IPS-18a (cell line): ENCODE results near the gene CORO2B.

Source experiments
- H3K27ac ChIP-seq: one replicate; pipeline ENCODE4 v1.5.1; 2013; ENCODE audit warnings: low read length
- H3K27me3 ChIP-seq: one replicate; pipeline ENCODE4 v1.6.1; 2013; ENCODE audit warnings: mild to moderate bottlenecking, low read length; ENCODE audit not compliant: control insufficient read depth, insufficient read depth
- H3K36me3 ChIP-seq: one replicate; pipeline ENCODE4 v1.6.1; 2013; ENCODE audit warnings: low read depth, low read length; ENCODE audit not compliant: control insufficient read depth
- H3K4me1 ChIP-seq: one replicate; pipeline ENCODE4 v1.6.1; 2013; ENCODE audit warnings: low read depth, low read length; ENCODE audit not compliant: control insufficient read depth
- H3K4me3 ChIP-seq: one replicate; pipeline ENCODE4 v1.5.1; 2013; ENCODE audit warnings: low read length
- H3K9ac ChIP-seq: one replicate; pipeline ENCODE4 v1.6.1; 2013; ENCODE audit warnings: mild to moderate bottlenecking, low read length, moderate library complexity
- H3K9me3 ChIP-seq: one replicate; pipeline ENCODE4 v1.6.1; 2013; ENCODE audit warnings: low read depth, low read length; ENCODE audit not compliant: control insufficient read depth

The CORO2B gene

DNA sequence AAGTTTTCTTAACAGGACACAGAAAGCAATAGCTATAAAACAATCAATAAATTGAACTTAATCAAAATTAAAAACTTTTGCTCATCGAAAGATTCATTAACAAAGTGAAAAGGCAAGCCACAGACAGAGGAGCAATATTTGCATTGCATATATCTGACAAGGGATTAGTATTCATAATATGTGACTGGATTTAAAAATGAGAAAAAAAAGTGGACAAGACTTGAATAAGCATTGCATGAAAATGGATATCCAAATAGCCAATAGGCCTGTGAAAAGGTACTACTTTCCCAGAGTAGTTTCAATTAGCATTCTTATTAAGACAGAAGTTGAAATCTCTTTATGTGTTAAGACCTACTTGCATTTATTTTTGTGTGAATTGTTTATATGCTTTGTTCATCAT lies 84.7 kb downstream of the CORO2B start:
- no peak overlapping the region for H3K27ac ChIP-seq
- no peak overlapping the region for H3K4me3 ChIP-seq
- H3K27me3 ChIP-seq = no peaks in the 10 kb centered on the region
- no peaks in the 10 kb centered on the region for H3K36me3 ChIP-seq
- no peaks in the 10 kb centered on the region for H3K9me3 ChIP-seq
- no peak overlapping the region for H3K9ac ChIP-seq
- H3K4me1 ChIP-seq = peaks cover 19% of the 10 kb centered on the region

DNA sequence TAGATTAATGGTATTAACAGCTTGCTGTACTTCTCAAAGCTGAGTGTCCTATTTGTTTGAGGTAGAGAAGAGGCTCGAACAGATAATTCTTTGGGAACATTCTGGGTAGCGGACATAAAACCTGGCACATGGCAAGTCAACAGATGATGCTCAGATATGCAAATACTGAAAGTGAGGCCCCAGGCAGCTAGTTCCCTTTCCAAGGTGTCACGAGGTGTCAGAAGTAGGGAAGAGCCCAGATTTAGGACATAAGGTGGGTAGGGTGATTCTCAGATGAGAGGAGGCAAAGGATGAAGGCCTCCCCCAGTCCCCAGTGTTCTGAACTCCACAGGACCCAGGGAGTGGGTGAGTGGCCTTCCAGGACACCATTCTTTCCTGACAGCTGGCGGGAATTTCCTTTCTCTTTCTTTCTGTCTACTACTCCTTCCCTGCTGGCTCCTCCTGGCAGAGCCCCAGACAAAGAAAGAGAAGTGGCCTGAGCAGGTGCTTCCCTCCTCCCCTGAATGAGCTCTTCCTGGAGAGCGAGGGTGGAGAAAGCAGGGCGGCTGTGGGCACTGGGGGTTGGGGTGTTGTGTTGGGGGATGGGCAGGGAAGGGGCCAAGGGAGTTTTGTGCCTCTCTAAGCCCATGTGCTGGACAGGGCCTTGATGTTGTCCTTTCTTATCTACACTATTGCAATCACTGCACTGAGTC lies 87.5 kb downstream of the CORO2B start:
- Histone ChIP-seq H3K9me3 (no peaks in the 10 kb centered on the region), H3K9ac (peak overlapping the region; percentile 2), H3K27ac (peak overlapping the region; percentile 48), H3K27me3 (no peaks in the 10 kb centered on the region), H3K4me3 (peak overlapping the region; percentile 35), H3K4me1 (peaks cover 18% of the 10 kb centered on the region), H3K36me3 (no peaks in the 10 kb centered on the region)

DNA sequence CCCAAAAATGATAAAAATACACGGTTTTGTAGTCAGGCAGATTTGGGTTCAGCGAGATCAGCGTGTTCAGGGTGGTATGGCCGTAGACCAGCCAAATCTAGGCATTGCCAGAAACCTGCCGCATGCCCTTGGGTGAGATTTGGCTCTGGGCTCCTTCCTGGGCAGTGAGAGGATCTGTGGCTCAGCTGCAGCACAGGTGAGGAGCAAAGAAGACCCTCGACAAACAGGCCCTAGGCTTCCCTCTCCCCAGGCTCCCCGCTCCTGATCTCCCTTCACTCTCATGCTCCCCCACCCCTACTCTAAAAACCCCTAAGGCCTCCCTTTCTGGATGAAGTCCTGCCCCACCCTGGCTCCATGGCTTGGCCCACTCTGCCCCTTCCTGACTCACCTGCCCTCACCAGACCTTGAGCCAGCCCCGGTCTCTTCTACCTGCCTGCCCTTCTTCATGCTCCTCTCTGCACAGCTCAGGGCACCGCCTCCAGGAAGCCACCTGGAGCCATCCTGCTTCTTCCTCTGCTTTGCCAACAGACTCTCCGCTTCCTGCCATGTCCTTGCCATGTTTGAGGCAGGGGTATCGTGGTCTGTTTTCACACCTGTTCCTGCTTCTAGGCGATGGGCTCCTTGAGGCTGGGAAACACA lies 88.1 kb downstream of the CORO2B start:
- peaks cover 18% of the 10 kb centered on the region for H3K4me1 ChIP-seq

DNA sequence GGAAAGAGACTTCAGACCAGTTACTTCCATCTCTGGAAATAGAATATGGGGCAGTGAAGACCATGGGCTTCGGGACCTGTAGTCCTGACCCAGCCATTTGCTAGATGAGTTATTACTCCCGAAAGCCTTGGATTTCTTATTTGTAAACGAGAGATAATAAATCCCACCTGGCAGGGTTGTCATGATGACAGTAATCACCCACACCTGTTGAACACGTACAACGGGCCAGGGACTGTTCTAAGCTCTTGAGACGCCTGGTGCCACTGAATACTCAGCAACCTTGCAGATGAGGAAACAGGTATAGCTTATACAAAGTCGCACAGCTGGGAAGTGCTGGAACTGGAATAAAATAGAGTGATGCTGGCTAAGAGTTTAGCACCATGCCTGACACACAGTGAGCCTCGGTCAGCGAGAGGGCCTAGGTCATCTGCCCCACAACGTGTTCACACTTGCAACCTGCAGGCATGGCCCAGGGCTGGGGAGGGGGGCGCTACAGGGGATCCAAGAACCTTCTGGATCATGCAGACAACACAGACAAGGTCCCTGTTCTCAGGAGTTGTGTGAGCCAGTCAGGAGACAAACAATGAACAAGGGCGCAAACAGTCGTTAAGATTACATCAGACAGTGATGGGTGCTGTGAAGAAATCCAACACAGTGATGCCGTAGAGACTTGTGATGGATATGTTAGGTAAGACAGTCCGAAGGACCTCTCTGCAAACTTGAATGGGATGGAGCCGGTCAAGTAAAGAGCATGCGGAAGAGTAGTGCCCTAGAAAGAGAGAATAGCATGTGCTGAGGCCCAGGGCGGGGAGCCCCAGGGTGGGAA lies 89.2 kb downstream of the CORO2B start:
- H3K9me3 ChIP-seq = no peaks in the 10 kb centered on the region
- no peaks in the 10 kb centered on the region for H3K27me3 ChIP-seq
- H3K36me3 ChIP-seq = no peaks in the 10 kb centered on the region
- no peak overlapping the region for H3K9ac ChIP-seq
- H3K27ac ChIP-seq = no peak overlapping the region
- peaks cover 22% of the 10 kb centered on the region for H3K4me1 ChIP-seq
- H3K4me3 ChIP-seq = no peak overlapping the region

More for the DNA sequence above, 88.1 kb downstream of the CORO2B start:
- peak overlapping the region; percentile 35 for H3K4me3 ChIP-seq
- no peaks in the 10 kb centered on the region for H3K9me3 ChIP-seq
- no peaks in the 10 kb centered on the region for H3K36me3 ChIP-seq
- H3K27ac ChIP-seq = no peak overlapping the region
- peak overlapping the region; percentile 2 for H3K9ac ChIP-seq
- no peaks in the 10 kb centered on the region for H3K27me3 ChIP-seq

DNA sequence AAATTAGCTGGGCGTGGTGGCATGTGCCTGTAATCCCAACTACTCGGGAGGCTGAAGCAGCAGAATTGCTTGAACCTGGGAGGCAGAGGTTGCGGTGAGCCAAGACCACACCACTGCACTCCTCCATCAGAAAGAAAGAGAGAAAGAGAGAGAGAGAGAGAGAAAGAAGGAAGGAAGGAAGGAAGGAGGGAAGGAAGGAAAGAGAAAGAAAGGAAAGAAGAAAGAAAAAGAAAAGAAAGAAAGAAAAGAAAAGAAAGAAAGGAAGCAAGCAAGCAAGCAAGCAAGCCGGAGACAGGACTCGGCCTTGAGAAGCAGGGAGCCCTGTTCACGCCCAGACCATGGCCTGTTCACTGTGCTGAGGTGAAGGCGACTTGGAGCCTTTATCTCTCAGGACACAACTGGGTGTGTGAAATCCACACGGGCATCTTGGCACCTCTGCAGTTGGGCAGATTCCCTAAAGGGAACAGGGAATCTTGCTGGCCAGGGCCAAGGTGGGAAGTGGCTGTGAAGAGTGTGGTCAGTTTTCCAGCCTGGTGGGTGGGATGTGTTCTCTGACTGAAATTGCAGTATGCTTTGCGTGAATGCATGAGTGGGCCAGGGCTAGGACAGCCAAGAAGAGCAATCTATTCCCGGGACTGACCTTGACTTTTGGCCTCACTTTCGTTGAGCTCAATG lies 90.3 kb downstream of the CORO2B start:
- Histone ChIP-seq H3K27ac (no peak overlapping the region), H3K27me3 (no peaks in the 10 kb centered on the region), H3K9me3 (no peaks in the 10 kb centered on the region), H3K36me3 (no peaks in the 10 kb centered on the region), H3K4me3 (no peak overlapping the region), H3K4me1 (peaks cover 22% of the 10 kb centered on the region), H3K9ac (no peak overlapping the region)

DNA sequence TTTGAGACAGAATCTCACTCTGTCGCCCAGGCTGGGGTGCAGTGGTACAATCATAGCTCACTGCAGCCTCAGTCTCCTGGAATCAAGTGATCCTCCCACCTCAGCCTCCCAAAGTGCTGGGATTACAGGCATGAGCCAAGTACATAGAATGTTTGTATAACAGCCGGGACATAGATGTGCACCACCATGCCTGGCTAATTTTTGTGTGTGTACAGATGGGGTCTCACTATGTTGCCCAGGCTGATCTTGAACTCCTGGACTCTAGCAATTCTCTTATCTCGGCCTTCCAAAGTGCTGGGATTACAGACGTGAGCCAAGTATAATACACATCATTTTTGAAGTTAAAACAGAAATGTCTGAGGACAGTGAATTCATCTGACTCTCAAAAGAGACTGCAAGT lies 93.5 kb downstream of the CORO2B start:
- Histone ChIP-seq H3K4me1 (peaks cover 6% of the 10 kb centered on the region), H3K27ac (no peak overlapping the region), H3K9me3 (no peaks in the 10 kb centered on the region), H3K4me3 (no peak overlapping the region), H3K27me3 (no peaks in the 10 kb centered on the region), H3K9ac (no peak overlapping the region), H3K36me3 (no peaks in the 10 kb centered on the region)

DNA sequence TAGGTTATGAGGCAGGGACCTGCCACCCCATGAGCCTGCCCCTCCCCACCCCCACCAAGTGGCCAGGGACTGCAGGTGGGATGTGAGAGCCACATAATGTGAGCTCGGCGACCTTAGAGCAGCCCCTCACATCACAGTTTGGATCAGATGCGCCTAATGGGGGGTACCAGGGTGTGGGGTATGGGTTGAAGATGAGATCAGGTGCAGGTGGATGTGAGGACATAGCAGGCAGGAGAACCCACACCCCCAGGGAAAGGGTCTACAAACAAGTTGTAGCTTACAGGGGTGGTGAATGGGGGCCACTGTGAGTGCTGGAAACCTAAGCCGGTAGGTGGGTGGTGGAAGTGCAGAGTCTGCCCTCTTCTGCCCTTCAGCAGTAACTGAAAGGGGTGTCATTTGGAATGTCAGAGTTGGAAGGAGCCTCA lies 94.0 kb downstream of the CORO2B start:
- H3K36me3 ChIP-seq = no peaks in the 10 kb centered on the region
- peaks cover 3% of the 10 kb centered on the region for H3K4me1 ChIP-seq
- no peak overlapping the region for H3K9ac ChIP-seq
- no peaks in the 10 kb centered on the region for H3K9me3 ChIP-seq
- no peak overlapping the region for H3K4me3 ChIP-seq
- H3K27me3 ChIP-seq = no peaks in the 10 kb centered on the region
- no peak overlapping the region for H3K27ac ChIP-seq

DNA sequence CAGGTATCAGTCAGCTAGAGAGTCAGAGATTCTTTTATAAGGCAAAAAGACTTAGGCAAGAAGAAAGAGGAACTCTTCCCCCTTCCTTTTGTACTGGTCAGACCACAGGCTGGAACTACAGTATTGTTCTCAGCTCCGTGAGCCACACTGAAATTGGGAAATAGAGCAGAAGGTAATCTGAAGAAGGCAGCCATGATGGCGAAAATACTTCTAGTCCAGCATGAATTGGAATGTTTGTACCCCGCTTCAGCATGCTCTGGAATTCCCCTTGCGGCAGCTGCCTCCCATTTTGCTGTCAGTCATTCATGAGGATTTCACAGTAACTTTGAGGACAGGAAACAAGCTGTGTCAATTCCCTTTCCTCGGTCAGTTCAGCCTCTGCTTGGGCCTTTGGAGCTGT lies 96.2 kb downstream of the CORO2B start:
- H3K27ac ChIP-seq = no peak overlapping the region
- H3K4me3 ChIP-seq = no peak overlapping the region
- no peaks in the 10 kb centered on the region for H3K27me3 ChIP-seq
- no peaks in the 10 kb centered on the region for H3K36me3 ChIP-seq
- peaks cover 3% of the 10 kb centered on the region for H3K4me1 ChIP-seq
- H3K9ac ChIP-seq = no peak overlapping the region
- no peaks in the 10 kb centered on the region for H3K9me3 ChIP-seq

DNA sequence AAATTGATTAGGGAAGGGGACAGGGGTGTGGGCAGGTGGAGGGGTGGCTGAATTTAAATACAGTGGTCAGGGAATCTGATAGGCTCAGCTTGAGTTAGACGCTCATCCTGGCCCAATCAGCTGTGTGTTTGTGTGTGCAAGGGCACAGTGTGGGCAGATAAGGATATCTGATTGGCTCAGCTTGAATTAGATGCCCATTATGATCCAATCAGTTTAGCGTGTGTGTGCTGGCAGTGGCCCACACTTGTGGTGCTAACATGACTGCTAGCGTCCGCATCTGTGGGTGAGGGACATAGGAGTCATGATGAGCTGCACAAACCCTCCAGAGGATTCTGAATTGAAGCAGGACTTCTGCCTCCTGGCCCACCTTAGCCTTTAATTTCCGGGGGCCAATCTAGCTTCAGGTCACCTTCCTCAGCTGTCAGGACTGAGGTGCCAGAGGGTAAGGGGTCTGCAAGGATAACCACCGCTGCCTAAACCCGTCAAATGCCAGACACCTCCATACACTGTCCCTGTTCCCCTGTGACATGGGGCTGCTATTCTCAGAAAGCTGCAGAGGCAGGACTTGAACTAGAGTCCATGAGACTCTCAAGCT lies 97.3 kb downstream of the CORO2B start:
- H3K27ac ChIP-seq = no peak overlapping the region
- H3K27me3 ChIP-seq = no peaks in the 10 kb centered on the region
- no peaks in the 10 kb centered on the region for H3K9me3 ChIP-seq
- H3K4me1 ChIP-seq = peaks cover 3% of the 10 kb centered on the region
- no peaks in the 10 kb centered on the region for H3K36me3 ChIP-seq
- no peak overlapping the region for H3K4me3 ChIP-seq
- no peak overlapping the region for H3K9ac ChIP-seq

DNA sequence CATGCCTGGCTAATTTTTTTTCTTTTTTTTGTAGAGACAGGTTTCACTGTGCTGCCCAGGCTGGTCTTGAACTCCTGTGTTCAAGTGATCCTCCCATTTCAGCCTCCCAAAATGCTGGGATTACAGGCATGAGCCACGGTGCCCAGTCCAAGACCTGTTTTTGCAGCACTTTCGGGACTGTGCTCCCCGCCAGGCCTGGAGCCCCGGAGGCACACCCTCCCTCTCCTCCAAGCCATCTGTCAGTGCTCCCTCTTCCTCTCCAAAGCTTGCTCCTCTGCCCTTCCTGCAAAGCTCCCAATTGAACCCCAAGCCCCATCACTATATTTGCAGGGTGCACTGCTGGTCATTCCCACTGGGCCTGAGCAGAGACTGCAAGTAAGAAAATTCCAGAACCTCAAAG lies 98.1 kb downstream of the CORO2B start:
- H3K27me3 ChIP-seq = no peaks in the 10 kb centered on the region
- no peak overlapping the region for H3K27ac ChIP-seq
- peaks cover 3% of the 10 kb centered on the region for H3K4me1 ChIP-seq
- no peak overlapping the region for H3K9ac ChIP-seq
- no peaks in the 10 kb centered on the region for H3K9me3 ChIP-seq
- no peaks in the 10 kb centered on the region for H3K36me3 ChIP-seq
- H3K4me3 ChIP-seq = no peak overlapping the region

DNA sequence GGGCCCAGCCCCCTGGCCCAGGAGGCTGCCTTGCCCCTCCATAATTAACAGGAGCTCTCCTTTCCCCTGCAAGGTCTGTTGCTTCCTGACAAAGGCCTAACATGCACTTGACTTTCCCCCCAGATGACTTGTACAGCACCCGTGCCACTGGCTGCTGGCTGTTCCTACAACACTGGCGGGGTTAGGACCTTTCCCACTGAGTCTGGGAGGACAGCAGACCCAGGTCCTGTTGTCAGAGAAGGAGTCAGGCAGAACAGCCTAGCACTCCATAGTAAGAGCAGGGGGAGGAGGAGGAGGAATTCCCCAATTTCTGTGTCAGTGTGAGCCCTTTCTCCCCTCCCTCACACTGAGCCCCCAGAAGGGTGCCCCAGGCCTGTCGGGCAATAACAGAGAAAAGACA lies 99.2 kb downstream of the CORO2B start:
- Histone ChIP-seq H3K36me3 (no peaks in the 10 kb centered on the region), H3K9me3 (no peaks in the 10 kb centered on the region), H3K4me3 (no peak overlapping the region), H3K4me1 (no peaks in the 10 kb centered on the region), H3K9ac (no peak overlapping the region), H3K27me3 (no peaks in the 10 kb centered on the region), H3K27ac (no peak overlapping the region)
